ENCODE results near the gene EFNB1.

DNA sequence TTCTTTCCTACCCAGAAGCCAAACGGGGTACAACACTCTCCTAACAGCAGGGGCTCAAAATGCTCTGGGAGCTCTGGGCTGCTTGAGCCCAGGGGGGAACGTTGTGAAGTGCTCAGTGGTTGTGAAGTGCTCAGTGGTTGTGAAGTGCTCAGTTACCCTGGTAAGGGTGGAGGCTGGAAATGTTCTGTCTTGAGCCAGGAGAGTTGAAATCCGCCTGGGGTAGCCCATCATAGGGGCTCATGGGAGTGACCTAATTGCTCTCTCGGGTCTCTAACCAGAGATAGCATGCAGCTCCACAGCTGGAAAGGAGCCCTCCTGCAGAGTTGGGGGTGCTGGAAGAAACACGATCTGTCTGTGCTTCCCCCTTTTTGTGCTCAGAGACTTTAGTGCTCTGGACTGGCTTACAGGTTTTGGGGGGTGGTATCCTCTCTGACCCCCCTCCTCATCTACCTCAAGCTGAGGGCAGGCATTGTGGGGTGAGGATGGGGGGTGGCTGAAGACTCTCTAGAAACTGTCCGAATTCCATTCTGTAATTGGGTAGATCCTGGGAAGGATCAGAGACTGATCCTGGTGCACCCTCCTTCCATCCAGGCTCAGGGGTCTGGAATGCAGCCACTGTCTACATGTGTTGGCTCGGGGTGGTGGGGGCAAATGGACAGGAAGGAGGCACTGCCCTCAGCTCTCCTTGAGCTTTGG is 2.7 kb downstream of the EFNB1 start:
- TF ChIP-seq POLR2A (IDR thresholded peaks at IDR 0.05) (no peak), EP300 (IDR thresholded peaks at IDR 0.05; ENCODE audit: low read depth) (no peak), POLR2AphosphoS5 (IDR thresholded peaks at IDR 0.05) (no peak)
- TF ChIP-seq, protein P1, sequence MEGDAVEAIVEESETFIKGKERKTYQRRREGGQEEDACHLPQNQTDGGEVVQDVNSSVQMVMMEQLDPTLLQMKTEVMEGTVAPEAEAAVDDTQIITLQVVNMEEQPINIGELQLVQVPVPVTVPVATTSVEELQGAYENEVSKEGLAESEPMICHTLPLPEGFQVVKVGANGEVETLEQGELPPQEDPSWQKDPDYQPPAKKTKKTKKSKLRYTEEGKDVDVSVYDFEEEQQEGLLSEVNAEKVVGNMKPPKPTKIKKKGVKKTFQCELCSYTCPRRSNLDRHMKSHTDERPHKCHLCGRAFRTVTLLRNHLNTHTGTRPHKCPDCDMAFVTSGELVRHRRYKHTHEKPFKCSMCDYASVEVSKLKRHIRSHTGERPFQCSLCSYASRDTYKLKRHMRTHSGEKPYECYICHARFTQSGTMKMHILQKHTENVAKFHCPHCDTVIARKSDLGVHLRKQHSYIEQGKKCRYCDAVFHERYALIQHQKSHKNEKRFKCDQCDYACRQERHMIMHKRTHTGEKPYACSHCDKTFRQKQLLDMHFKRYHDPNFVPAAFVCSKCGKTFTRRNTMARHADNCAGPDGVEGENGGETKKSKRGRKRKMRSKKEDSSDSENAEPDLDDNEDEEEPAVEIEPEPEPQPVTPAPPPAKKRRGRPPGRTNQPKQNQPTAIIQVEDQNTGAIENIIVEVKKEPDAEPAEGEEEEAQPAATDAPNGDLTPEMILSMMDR (IDR thresholded peaks at IDR 0.05): no peak
